Measurements from ENCODE around the gene NR1D1.

Gene NR1D1

GRCh38 chr17:40086150-40087044 is 14.0 kb downstream of the NR1D1 start:
- POLR2A ChIA-PET = interaction anchor here (0.9 to 2.2 kb wide), 4 partner anchors 25 to 51 kb away, joined by 3 to 8 read pairs (median 5); partner anchors contain the start of gene MED24
- peak; percentile 73 for DNase-seq (ENCODE audit: extremely low spot score)
- CTCF ChIA-PET = interaction anchor here (0.6 to 3.1 kb wide), 17 partner anchors 9 to 401 kb away, joined by 3 to 29 read pairs (median 5); partner anchors contain the start of genes CSF3 and NR1D1
- TF ChIP-seq, protein P1, sequence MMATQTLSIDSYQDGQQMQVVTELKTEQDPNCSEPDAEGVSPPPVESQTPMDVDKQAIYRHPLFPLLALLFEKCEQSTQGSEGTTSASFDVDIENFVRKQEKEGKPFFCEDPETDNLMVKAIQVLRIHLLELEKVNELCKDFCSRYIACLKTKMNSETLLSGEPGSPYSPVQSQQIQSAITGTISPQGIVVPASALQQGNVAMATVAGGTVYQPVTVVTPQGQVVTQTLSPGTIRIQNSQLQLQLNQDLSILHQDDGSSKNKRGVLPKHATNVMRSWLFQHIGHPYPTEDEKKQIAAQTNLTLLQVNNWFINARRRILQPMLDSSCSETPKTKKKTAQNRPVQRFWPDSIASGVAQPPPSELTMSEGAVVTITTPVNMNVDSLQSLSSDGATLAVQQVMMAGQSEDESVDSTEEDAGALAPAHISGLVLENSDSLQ (IDR thresholded peaks at IDR 0.05) = no peak
- TF ChIP-seq CTBP1 (IDR thresholded peaks at IDR 0.05; ENCODE audit: borderline replicate concordance) (no peak), TARDBP (IDR thresholded peaks at IDR 0.05) (no peak), BHLHE40 (IDR thresholded peaks at IDR 0.05; ENCODE audit: borderline replicate concordance) (no peak), SUZ12 (IDR thresholded peaks at IDR 0.05) (no peak), ELF4 (IDR thresholded peaks at IDR 0.05) (no peak), FOXM1 (IDR thresholded peaks at IDR 0.05; ENCODE audit: borderline replicate concordance) (no peak), L3MBTL2 (conservative IDR thresholded peaks at IDR 0.05) (no peak), NFRKB (IDR thresholded peaks at IDR 0.05) (no peak), HDGF (IDR thresholded peaks at IDR 0.05; ENCODE audit: borderline replicate concordance) (no peak), FOXK2 (IDR thresholded peaks at IDR 0.05) (no peak), ZNF384 (IDR thresholded peaks at IDR 0.05) (no peak), LEF1 (IDR thresholded peaks at IDR 0.05; ENCODE audit: borderline replicate concordance) (no peak), SP1 (IDR thresholded peaks at IDR 0.05) (no peak), FOXA1 (IDR thresholded peaks at IDR 0.05) (no peak), ARNT (IDR thresholded peaks at IDR 0.05) (no peak)

- no peak for DNase-seq (ENCODE audit: extremely low spot score)
- ChIA-PET CTCF (interaction anchor here (0.6 to 3.1 kb wide), 4 partner anchors 9 to 84 kb away, joined by 3 to 29 read pairs (median 4); no protein-coding TSS in a partner anchor), POLR2A (no interaction called here)
- TF ChIP-seq SUZ12 (IDR thresholded peaks at IDR 0.05) (no peak), LEF1 (IDR thresholded peaks at IDR 0.05; ENCODE audit: borderline replicate concordance) (no peak), HDGF (IDR thresholded peaks at IDR 0.05; ENCODE audit: borderline replicate concordance) (no peak), FOXA1 (IDR thresholded peaks at IDR 0.05) (no peak), ZNF384 (IDR thresholded peaks at IDR 0.05) (no peak), SP1 (IDR thresholded peaks at IDR 0.05) (no peak), L3MBTL2 (conservative IDR thresholded peaks at IDR 0.05) (no peak), ELF4 (IDR thresholded peaks at IDR 0.05) (no peak), ARNT (IDR thresholded peaks at IDR 0.05) (no peak), FOXM1 (IDR thresholded peaks at IDR 0.05; ENCODE audit: borderline replicate concordance) (no peak)
Measured at GRCh38 chr17:40084477-40084876, 15.9 kb downstream of the NR1D1 start.

- ChIA-PET CTCF (no interaction called here), POLR2A (no interaction called here)
- TF ChIP-seq HDGF (IDR thresholded peaks at IDR 0.05; ENCODE audit: borderline replicate concordance) (no peak), ELF4 (IDR thresholded peaks at IDR 0.05) (no peak), FOXM1 (IDR thresholded peaks at IDR 0.05; ENCODE audit: borderline replicate concordance) (no peak), FOXA1 (IDR thresholded peaks at IDR 0.05) (no peak), LEF1 (IDR thresholded peaks at IDR 0.05; ENCODE audit: borderline replicate concordance) (no peak), TARDBP (IDR thresholded peaks at IDR 0.05) (no peak), SUZ12 (IDR thresholded peaks at IDR 0.05) (no peak), NFRKB (IDR thresholded peaks at IDR 0.05) (no peak)
- TF ChIP-seq, protein P1 (IDR thresholded peaks at IDR 0.05) = no peak
- no peak for DNase-seq (ENCODE audit: extremely low spot score)
Measured at GRCh38 chr17:40079545-40079944, 20.8 kb downstream of the NR1D1 start.

DNA sequence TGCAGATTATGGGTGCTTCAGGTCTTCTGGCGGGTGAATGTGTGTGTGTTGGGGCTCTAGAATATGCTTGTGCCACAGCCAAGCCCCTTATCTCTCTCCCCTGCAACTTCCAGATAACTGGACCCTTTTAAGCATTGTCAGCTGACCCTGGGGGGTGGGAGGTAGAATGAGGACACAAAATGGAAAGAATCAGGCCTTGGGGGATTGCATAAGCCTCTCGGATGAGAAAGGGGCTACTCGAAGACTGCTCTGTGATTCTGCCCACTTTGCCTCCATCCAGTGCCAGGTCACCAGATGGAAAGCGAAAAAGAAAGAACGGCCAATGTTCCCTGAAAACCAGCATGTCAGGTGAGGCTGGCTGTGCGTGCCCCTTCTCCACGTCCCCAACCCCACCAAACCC is 23.8 kb downstream of the NR1D1 start:
- ChIA-PET POLR2A (interaction anchor here (0.9 to 2.0 kb wide), 3 partner anchors 24 to 118 kb away, joined by 3 to 8 read pairs (median 3); partner anchors contain the start of genes CASC3 and NR1D1), CTCF (interaction anchor here (0.8 to 3.2 kb wide), 7 partner anchors 9 to 66 kb away, joined by 3 to 45 read pairs (median 15); partner anchors contain the start of gene NR1D1)
- TF ChIP-seq NFRKB (IDR thresholded peaks at IDR 0.05) (no peak), TARDBP (IDR thresholded peaks at IDR 0.05) (no peak), L3MBTL2 (conservative IDR thresholded peaks at IDR 0.05) (no peak), LEF1 (IDR thresholded peaks at IDR 0.05; ENCODE audit: borderline replicate concordance) (no peak), FOXA1 (IDR thresholded peaks at IDR 0.05) (no peak), BHLHE40 (IDR thresholded peaks at IDR 0.05; ENCODE audit: borderline replicate concordance) (no peak), ZNF384 (IDR thresholded peaks at IDR 0.05) (no peak), ARNT (IDR thresholded peaks at IDR 0.05) (no peak), CTBP1 (IDR thresholded peaks at IDR 0.05; ENCODE audit: borderline replicate concordance) (no peak)
- DNase-seq (ENCODE audit: extremely low spot score) = no peak

GRCh38 chr17:40075942-40076498 is 24.4 kb downstream of the NR1D1 start:
- CTCF ChIA-PET = interaction anchor here (0.5 to 3.2 kb wide), 14 partner anchors 9 to 66 kb away, joined by 3 to 45 read pairs (median 10); partner anchors contain the start of genes MED24 and NR1D1
- TF ChIP-seq, protein P1 (IDR thresholded peaks at IDR 0.05) = no peak
- TF ChIP-seq CTBP1 (IDR thresholded peaks at IDR 0.05; ENCODE audit: borderline replicate concordance) (no peak), ELF4 (IDR thresholded peaks at IDR 0.05) (no peak), TARDBP (IDR thresholded peaks at IDR 0.05) (no peak), L3MBTL2 (conservative IDR thresholded peaks at IDR 0.05) (no peak), NFRKB (IDR thresholded peaks at IDR 0.05) (no peak), FOXK2 (IDR thresholded peaks at IDR 0.05) (no peak), SUZ12 (IDR thresholded peaks at IDR 0.05) (no peak), SP1 (IDR thresholded peaks at IDR 0.05) (no peak), LEF1 (IDR thresholded peaks at IDR 0.05; ENCODE audit: borderline replicate concordance) (no peak), ARNT (IDR thresholded peaks at IDR 0.05) (no peak)
- DNase-seq (ENCODE audit: extremely low spot score) = no peak
- POLR2A ChIA-PET = interaction anchor here (0.9 to 2.0 kb wide), 12 partner anchors 10 to 117 kb away, joined by 3 to 10 read pairs (median 4); partner anchors contain the start of genes CASC3, CSF3, MED24 and NR1D1
